Natural killer cell (primary cell): Measurements from ENCODE around the gene RAB13. TPM values are rescaled to one million over a fixed set of nuclear protein-coding genes. Genes with fewer than 3 reads are reported as not detected.

Experiments used
- ATAC-seq, 3 donors: fragments of 150-1000 bp in 2 of 3; fragments of 200-7000 bp in 1 of 3; cut with Tn5 transposase; 1 replicate in 1 of 3; 2 replicates in 2 of 3; pipeline ENCODE4 v1.10.0; 2021; ENCODE audit warnings: mild to moderate bottlenecking in 2 of 3, moderate library complexity in 2 of 3
- DNase-seq, 2 donors: peaks; one replicate each; pipeline versions ENCODE4 v3.0.0 to v3.0.0-alpha.2; 2013 to 2021; ENCODE audit warnings: mixed read lengths in 1 of 2
- H3K27ac ChIP-seq: one replicate; pipeline ENCODE4 v1.5.1; 2013; ENCODE audit warnings: mild to moderate bottlenecking, low read length
- H3K27me3 ChIP-seq: one replicate; pipeline ENCODE4 v1.6.1; 2013; ENCODE audit warnings: low read length; ENCODE audit not compliant: control insufficient read depth, insufficient read depth
- H3K36me3 ChIP-seq: one replicate; pipeline ENCODE4 v1.6.1; 2013; ENCODE audit warnings: low read length; ENCODE audit not compliant: control insufficient read depth, insufficient read depth
- H3K4me1 ChIP-seq: one replicate; pipeline ENCODE4 v1.6.1; 2013; ENCODE audit warnings: low read length; ENCODE audit not compliant: control insufficient read depth, insufficient read depth
- H3K4me3 ChIP-seq: one replicate; pipeline ENCODE4 v1.5.1; 2013; ENCODE audit warnings: low read length
- H3K9me3 ChIP-seq: one replicate; pipeline ENCODE4 v1.6.1; 2013; ENCODE audit warnings: low read length; ENCODE audit not compliant: control insufficient read depth, insufficient read depth
- H3K27ac Mint-ChIP-seq, 2 donors: one replicate each; pipeline ENCODE4 v1.8.0; 2022; ENCODE audit warnings: mild to moderate bottlenecking in 2 of 2, mixed read lengths in 2 of 2, moderate library complexity in 1 of 2
- H3K27me3 Mint-ChIP-seq, 2 donors: one replicate each; pipeline ENCODE4 v1.8.0; 2022; ENCODE audit warnings: low read depth in 2 of 2, mixed read lengths in 2 of 2
- H3K36me3 Mint-ChIP-seq: one replicate; pipeline ENCODE4 v1.8.0; 2022; ENCODE audit warnings: mixed read lengths
- H3K4me1 Mint-ChIP-seq, 2 donors: one replicate each; pipeline ENCODE4 v1.8.0; 2022; ENCODE audit warnings: mixed read lengths in 2 of 2
- H3K4me3 Mint-ChIP-seq: one replicate; pipeline ENCODE4 v1.8.0; 2022; ENCODE audit warnings: mild to moderate bottlenecking, moderate library complexity, mixed read lengths
- H3K9me3 Mint-ChIP-seq, 2 donors: one replicate each; pipeline ENCODE4 v1.8.0; 2022; ENCODE audit warnings: mixed read lengths in 2 of 2
- CTCF ChIP-seq: fragments of 200-600 bp; IDR thresholded peaks from one replicate; pipeline ENCODE4 v1.8.0; 2022; ENCODE audit warnings: antibody characterized with exemption
- WGBS: methylation state at CpG from one replicate; pipeline ENCODE4 v1.1.7; 2013; ENCODE audit warnings: missing lambda C conversion rate; ENCODE audit not compliant: insufficient coverage; 5-methylcytosine and 5-hydroxymethylcytosine counted together
- intact Hi-C: fragments of 100-400 bp; cut with micrococcal nuclease; formaldehyde crosslinking; loops from one replicate; pipeline ENCODE4 v1.14.2; 2022
- total RNA-seq, 4 donors: library from RNA; stranded (reverse); fragments of 120-200 nt in 1 of 4; gene quantifications; one replicate each; pipeline versions ENCODE4 v1.2.3 to v1.2.4, GENCODE V29; 2013 to 2022

Gene RAB13
- total RNA-seq, 3 donors from 2014 or later (not counting 1 experiment from before 2014, with no cell fraction given) = 0.25 to 0.73 TPM; not detected in 1

- H3K4me1 Mint-ChIP-seq = peaks cover 50 to 73% of the 10 kb centered on the region in 2 donors
- Histone ChIP-seq H3K27me3 (no peaks in the 10 kb centered on the region), H3K4me3 (no peak overlapping the region), H3K36me3 (peaks cover 6% of the 10 kb centered on the region), H3K9me3 (no peaks in the 10 kb centered on the region), H3K27ac (no peak overlapping the region), H3K4me1 (peaks cover 47% of the 10 kb centered on the region)
- H3K27me3 Mint-ChIP-seq = no peaks in the 10 kb centered on the region
- DNase-seq (no peak), ATAC-seq (no peak)
- H3K36me3 Mint-ChIP-seq = no peaks in the 10 kb centered on the region
- H3K4me3 Mint-ChIP-seq = peak overlapping the region; percentile 2
- TF ChIP-seq CTCF = no peak
- intact Hi-C loops = loop anchor here (10.0 kb wide), 1 partner anchor 263 kb away; the partner anchor contains the start of gene UBAP2L
- peak overlapping the region; percentile 91 to 92 for H3K27ac Mint-ChIP-seq
- no peaks in the 10 kb centered on the region for H3K9me3 Mint-ChIP-seq
- 96% methylated on average over 4 of the region's 4 CpGs for WGBS
Observed at GRCh38 chr1:153961421-153961820, 24.7 kb downstream of the RAB13 start.

GRCh38 chr1:153960206-153960605, 25.9 kb downstream of the RAB13 start:
- H3K27me3 ChIP-seq = no peaks in the 10 kb centered on the region
- H3K4me3 Mint-ChIP-seq = no peak overlapping the region
- H3K4me3 ChIP-seq = no peak overlapping the region
- peak overlapping the region; percentile 82 to 92 for H3K27ac Mint-ChIP-seq
- H3K9me3 ChIP-seq = no peaks in the 10 kb centered on the region
- intact Hi-C loops = loop anchor here (10.0 kb wide), 1 partner anchor 265 kb away; the partner anchor contains the start of gene UBAP2L
- no peaks in the 10 kb centered on the region for H3K9me3 Mint-ChIP-seq
- WGBS = 97% methylated on average over 11 of the region's 11 CpGs
- peaks cover 51% of the 10 kb centered on the region for H3K4me1 ChIP-seq
- no peaks in the 10 kb centered on the region for H3K27me3 Mint-ChIP-seq
- peaks cover 50 to 71% of the 10 kb centered on the region in 2 donors for H3K4me1 Mint-ChIP-seq
- no peak for DNase-seq
- TF ChIP-seq CTCF = no peak
- no peaks in the 10 kb centered on the region for H3K36me3 Mint-ChIP-seq
- ATAC-seq = no peak
- H3K36me3 ChIP-seq = peaks cover 6% of the 10 kb centered on the region
- no peak overlapping the region for H3K27ac ChIP-seq

GRCh38 chr1:153959454-153959853, 26.7 kb downstream of the RAB13 start:
- TF ChIP-seq CTCF = no peak

GRCh38 chr1:153958961-153959260, 27.2 kb downstream of the RAB13 start:
- intact Hi-C loops = loop anchor here (1.0 to 2.0 kb wide), 4 partner anchors 8 to 36 kb away; partner anchors contain the start of genes CREB3L4 and JTB

More at GRCh38 chr1:153959454-153959853, 26.7 kb downstream of the RAB13 start:
- Histone ChIP-seq H3K4me3 (no peak overlapping the region), H3K27ac (no peak overlapping the region), H3K27me3 (no peaks in the 10 kb centered on the region), H3K4me1 (peaks cover 58% of the 10 kb centered on the region), H3K9me3 (no peaks in the 10 kb centered on the region), H3K36me3 (peaks cover 10% of the 10 kb centered on the region)
- Mint-ChIP-seq H3K4me3 (peak overlapping the region; percentile 96), H3K27me3 (no peaks in the 10 kb centered on the region), H3K36me3 (no peaks in the 10 kb centered on the region), H3K27ac (peak overlapping the region; percentile 82 to 92), H3K4me1 (peaks cover 50 to 72% of the 10 kb centered on the region in 2 donors), H3K9me3 (no peaks in the 10 kb centered on the region)
- DNase-seq (no peak), ATAC-seq (no peak)
- intact Hi-C loops = loop anchor here (2.0 kb wide), 1 partner anchor 17 kb away; the partner anchor contains the start of gene JTB
- WGBS = 91% methylated on average over 3 of the region's 3 CpGs

More at GRCh38 chr1:153958961-153959260, 27.2 kb downstream of the RAB13 start:
- Histone ChIP-seq H3K27me3 (no peaks in the 10 kb centered on the region), H3K36me3 (peaks cover 16% of the 10 kb centered on the region), H3K27ac (peak overlapping the region; percentile 55), H3K9me3 (no peaks in the 10 kb centered on the region), H3K4me1 (peaks cover 56% of the 10 kb centered on the region), H3K4me3 (no peak overlapping the region)
- no peak for ATAC-seq
- 43% methylated on average over 4 of the region's 4 CpGs for WGBS
- TF ChIP-seq CTCF = no peak
- DNase-seq = no peak
- Mint-ChIP-seq H3K27ac (peak overlapping the region; percentile 82 to 92), H3K9me3 (no peaks in the 10 kb centered on the region), H3K4me1 (peaks cover 50 to 72% of the 10 kb centered on the region in 2 donors), H3K27me3 (no peaks in the 10 kb centered on the region), H3K4me3 (peak overlapping the region; percentile 96), H3K36me3 (no peaks in the 10 kb centered on the region)
